ENCODE results near the gene SEPSECS.

Gene SEPSECS

GRCh38 chr4:25159837-25160713 lies at the start of gene SEPSECS:
Gene SEPSECS (minus strand): TSS chr4:25160449. CDS start chr4:25160369, 80 bp downstream.
- peak within 1 kb of the TSS; percentile 79 for H3K4me3 ChIP-seq
- peak within 1 kb of the TSS; percentile 88 for H3K27ac ChIP-seq
- no peaks in the 10 kb centered on the region for H4K20me1 ChIP-seq
- no peaks in the 10 kb centered on the region for H3K27me3 ChIP-seq
- H3K4me1 ChIP-seq, result peaks cover 28% of the 10 kb centered on the region
- H3K9ac ChIP-seq, result peak within 1 kb of the TSS; percentile 90
- peak within 1 kb of the TSS; percentile 93 for H3K4me2 ChIP-seq
- TF ChIP-seq Cebpa-rat (IDR thresholded peaks at IDR 0.05), result no peak
- H3K9me3 ChIP-seq, result no peaks in the 10 kb centered on the region
- peaks cover 25% of the 10 kb centered on the region for H3K36me3 ChIP-seq

GRCh38 chr4:25209702-25210101 lies 49.5 kb upstream of the SEPSECS start:
- no peaks in the 10 kb centered on the region for H3K36me3 ChIP-seq
- H3K4me1 ChIP-seq, result no peaks in the 10 kb centered on the region
- no peaks in the 10 kb centered on the region for H3K27me3 ChIP-seq
- no peak overlapping the region for H3K4me2 ChIP-seq
- H3K4me3 ChIP-seq, result no peak overlapping the region
- TF ChIP-seq Cebpa-rat (IDR thresholded peaks at IDR 0.05), result no peak
- peaks cover 26% of the 10 kb centered on the region for H3K9me3 ChIP-seq
- H3K9ac ChIP-seq, result no peak overlapping the region
- no peak overlapping the region for H3K27ac ChIP-seq
- no peaks in the 10 kb centered on the region for H4K20me1 ChIP-seq

- no peak overlapping the region for H3K4me2 ChIP-seq
- H3K9ac ChIP-seq, result no peak overlapping the region
- no peak for TF ChIP-seq Cebpa-rat (IDR thresholded peaks at IDR 0.05)
- no peaks in the 10 kb centered on the region for H4K20me1 ChIP-seq
- H3K9me3 ChIP-seq, result peaks cover 25% of the 10 kb centered on the region
- no peaks in the 10 kb centered on the region for H3K27me3 ChIP-seq
- no peak overlapping the region for H3K27ac ChIP-seq
- H3K4me3 ChIP-seq, result no peak overlapping the region
- no peaks in the 10 kb centered on the region for H3K36me3 ChIP-seq
- no peaks in the 10 kb centered on the region for H3K4me1 ChIP-seq
Observed at GRCh38 chr4:25207997-25208396, 47.7 kb upstream of the SEPSECS start.

GRCh38 chr4:25198713-25199112 lies 38.5 kb upstream of the SEPSECS start:
- H3K4me3 ChIP-seq, result no peak overlapping the region
- H3K36me3 ChIP-seq, result peaks cover 28% of the 10 kb centered on the region; the same call in 1 of the 2 replicates
- H3K9me3 ChIP-seq, result peaks cover 3% of the 10 kb centered on the region; the same call in 1 of the 2 replicates
- no peaks in the 10 kb centered on the region for H4K20me1 ChIP-seq
- no peak overlapping the region for H3K9ac ChIP-seq
- no peaks in the 10 kb centered on the region for H3K27me3 ChIP-seq
- TF ChIP-seq Cebpa-rat (IDR thresholded peaks at IDR 0.05), result no peak
- no peak overlapping the region for H3K27ac ChIP-seq
- H3K4me2 ChIP-seq, result no peak overlapping the region
- H3K4me1 ChIP-seq, result no peaks in the 10 kb centered on the region

GRCh38 chr4:25190407-25190806 lies 30.2 kb upstream of the SEPSECS start:
- Histone ChIP-seq H3K4me3 (no peak overlapping the region), H3K4me2 (no peak overlapping the region), H3K27me3 (no peaks in the 10 kb centered on the region), H3K9ac (no peak overlapping the region), H3K27ac (no peak overlapping the region), H3K4me1 (no peaks in the 10 kb centered on the region), H3K9me3 (no peaks in the 10 kb centered on the region), H3K36me3 (peaks cover 14% of the 10 kb centered on the region; the same call in 1 of the 2 replicates), H4K20me1 (no peaks in the 10 kb centered on the region)
- no peak for TF ChIP-seq Cebpa-rat (IDR thresholded peaks at IDR 0.05)

GRCh38 chr4:25184056-25184455 lies 23.8 kb upstream of the SEPSECS start:
- Histone ChIP-seq H3K4me2 (0 out of 2 replicates have a peak overlapping the region, but pooled peaks have one; percentile 6), H3K36me3 (no peaks in the 10 kb centered on the region)

GRCh38 chr4:25182937-25183336 lies 22.7 kb upstream of the SEPSECS start:
- Histone ChIP-seq H3K4me3 (no peak overlapping the region), H3K9ac (no peak overlapping the region), H3K4me1 (peaks cover 13% of the 10 kb centered on the region), H3K27ac (no peak overlapping the region), H3K4me2 (no peak overlapping the region), H3K9me3 (no peaks in the 10 kb centered on the region), H3K36me3 (no peaks in the 10 kb centered on the region), H4K20me1 (no peaks in the 10 kb centered on the region), H3K27me3 (no peaks in the 10 kb centered on the region)
- TF ChIP-seq Cebpa-rat (IDR thresholded peaks at IDR 0.05), result no peak

More at GRCh38 chr4:25184056-25184455, 23.8 kb upstream of the SEPSECS start:
- no peaks in the 10 kb centered on the region for H4K20me1 ChIP-seq
- H3K9me3 ChIP-seq, result no peaks in the 10 kb centered on the region
- no peak overlapping the region for H3K9ac ChIP-seq
- no peak overlapping the region for H3K4me3 ChIP-seq
- TF ChIP-seq Cebpa-rat (IDR thresholded peaks at IDR 0.05), result no peak
- H3K4me1 ChIP-seq, result peaks cover 13% of the 10 kb centered on the region
- H3K27me3 ChIP-seq, result no peaks in the 10 kb centered on the region
- H3K27ac ChIP-seq, result no peak overlapping the region

- H3K27me3 ChIP-seq, result no peaks in the 10 kb centered on the region
- H4K20me1 ChIP-seq, result no peaks in the 10 kb centered on the region
- no peak overlapping the region for H3K4me3 ChIP-seq
- no peak overlapping the region for H3K4me2 ChIP-seq
- no peak overlapping the region for H3K27ac ChIP-seq
- no peaks in the 10 kb centered on the region for H3K9me3 ChIP-seq
- peaks cover 13% of the 10 kb centered on the region for H3K4me1 ChIP-seq
- no peak overlapping the region for H3K9ac ChIP-seq
- peaks cover 10% of the 10 kb centered on the region for H3K36me3 ChIP-seq
- no peak for TF ChIP-seq Cebpa-rat (IDR thresholded peaks at IDR 0.05)
Observed at GRCh38 chr4:25180524-25181131, 20.4 kb upstream of the SEPSECS start.

GRCh38 chr4:25178838-25179261 lies 18.6 kb upstream of the SEPSECS start:
- Histone ChIP-seq H3K9me3 (no peaks in the 10 kb centered on the region), H3K4me2 (no peak overlapping the region), H3K4me1 (peaks cover 8% of the 10 kb centered on the region)

GRCh38 chr4:25177147-25177546 lies 16.9 kb upstream of the SEPSECS start:
- TF ChIP-seq Cebpa-rat (IDR thresholded peaks at IDR 0.05), result no peak
- no peak overlapping the region for H3K27ac ChIP-seq
- no peak overlapping the region for H3K4me3 ChIP-seq

More at GRCh38 chr4:25178838-25179261, 18.6 kb upstream of the SEPSECS start:
- Histone ChIP-seq H4K20me1 (no peaks in the 10 kb centered on the region), H3K36me3 (peaks cover 28% of the 10 kb centered on the region), H3K4me3 (no peak overlapping the region), H3K9ac (no peak overlapping the region), H3K27ac (no peak overlapping the region), H3K27me3 (no peaks in the 10 kb centered on the region)
- no peak for TF ChIP-seq Cebpa-rat (IDR thresholded peaks at IDR 0.05)

More at GRCh38 chr4:25177147-25177546, 16.9 kb upstream of the SEPSECS start:
- Histone ChIP-seq H3K36me3 (peaks cover 33% of the 10 kb centered on the region), H3K9me3 (no peaks in the 10 kb centered on the region), H4K20me1 (no peaks in the 10 kb centered on the region), H3K27me3 (no peaks in the 10 kb centered on the region), H3K4me1 (no peaks in the 10 kb centered on the region), H3K9ac (no peak overlapping the region), H3K4me2 (no peak overlapping the region)
